Brain microvascular endothelial cell (primary cell): ENCODE data around the gene ARHGAP26.
A peak's percentile ranks its signal among the peaks of the same experiment; 100 is the strongest.

ENCODE experiments used
- DNase-seq: peaks from one replicate; pipeline ENCODE4 v3.0.0-alpha.2; 2020
- H3K27ac ChIP-seq: fragments of 250-450 bp; sonication (Bioruptor Pico); 2 replicates; pipeline ENCODE4 v1.5.1; 2020; ENCODE audit warnings: mild to moderate bottlenecking, moderate library complexity
- H3K27me3 ChIP-seq: fragments of 250-450 bp; sonication (Bioruptor Pico); replicated peaks from 2 replicates; pipeline ENCODE4 v1.5.1; 2020; ENCODE audit warnings: mild to moderate bottlenecking
- H3K36me3 ChIP-seq: fragments of 250-450 bp; sonication (Bioruptor Pico); replicated peaks from 2 replicates; pipeline ENCODE4 v1.5.1; 2020; ENCODE audit warnings: mild to moderate bottlenecking
- H3K4me3 ChIP-seq: 2 replicates; pipeline ENCODE4 v1.5.1; 2011; ENCODE audit warnings: low read depth, mild to moderate bottlenecking, control low read depth, low read length, moderate library complexity
- in situ Hi-C: cut with HindIII; loops from 2 replicates; pipeline ENCODE4 v1.10.0; 2017; ENCODE audit warnings: low sequenced_read_pairs, low pct_ligation_motif_present
- TF ChIP-seq, protein P1 (sequence below): IDR thresholded peaks from 2 replicates; pipeline ENCODE4 v1.5.1; 2011; ENCODE audit warnings: low read depth, mild to moderate bottlenecking, moderate library complexity, low read length, control low read depth, inconsistent platforms; ENCODE audit errors: missing control alignments

ARHGAP26 gene

DNA sequence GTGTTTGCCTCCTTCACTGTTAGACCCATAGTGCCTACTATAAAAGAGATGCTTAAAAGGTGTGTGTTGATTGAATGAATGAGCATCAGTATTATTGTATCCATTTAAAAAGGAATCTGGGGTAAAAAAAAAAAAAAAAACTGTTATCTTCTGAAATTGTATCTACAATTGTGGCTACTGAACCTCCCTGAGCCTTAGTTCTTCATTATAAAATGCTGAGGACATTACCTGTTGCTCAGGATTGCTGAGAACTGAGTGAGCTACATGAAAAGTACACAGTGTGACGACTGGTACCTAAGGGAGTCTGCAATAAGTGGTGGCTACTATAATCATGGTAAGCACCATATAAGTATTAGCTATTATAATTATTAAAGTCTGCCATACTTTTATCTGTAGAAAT lies 362.6 kb downstream of the ARHGAP26 start:
- H3K4me3 ChIP-seq, result no peak overlapping the region
- no peak for DNase-seq
- no peak overlapping the region for H3K27ac ChIP-seq
- H3K36me3 ChIP-seq, result no peaks in the 10 kb centered on the region
- H3K27me3 ChIP-seq, result no peaks in the 10 kb centered on the region
- in situ Hi-C loops, result no loop called here
- TF ChIP-seq, protein P1, sequence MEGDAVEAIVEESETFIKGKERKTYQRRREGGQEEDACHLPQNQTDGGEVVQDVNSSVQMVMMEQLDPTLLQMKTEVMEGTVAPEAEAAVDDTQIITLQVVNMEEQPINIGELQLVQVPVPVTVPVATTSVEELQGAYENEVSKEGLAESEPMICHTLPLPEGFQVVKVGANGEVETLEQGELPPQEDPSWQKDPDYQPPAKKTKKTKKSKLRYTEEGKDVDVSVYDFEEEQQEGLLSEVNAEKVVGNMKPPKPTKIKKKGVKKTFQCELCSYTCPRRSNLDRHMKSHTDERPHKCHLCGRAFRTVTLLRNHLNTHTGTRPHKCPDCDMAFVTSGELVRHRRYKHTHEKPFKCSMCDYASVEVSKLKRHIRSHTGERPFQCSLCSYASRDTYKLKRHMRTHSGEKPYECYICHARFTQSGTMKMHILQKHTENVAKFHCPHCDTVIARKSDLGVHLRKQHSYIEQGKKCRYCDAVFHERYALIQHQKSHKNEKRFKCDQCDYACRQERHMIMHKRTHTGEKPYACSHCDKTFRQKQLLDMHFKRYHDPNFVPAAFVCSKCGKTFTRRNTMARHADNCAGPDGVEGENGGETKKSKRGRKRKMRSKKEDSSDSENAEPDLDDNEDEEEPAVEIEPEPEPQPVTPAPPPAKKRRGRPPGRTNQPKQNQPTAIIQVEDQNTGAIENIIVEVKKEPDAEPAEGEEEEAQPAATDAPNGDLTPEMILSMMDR, result no peak

DNA sequence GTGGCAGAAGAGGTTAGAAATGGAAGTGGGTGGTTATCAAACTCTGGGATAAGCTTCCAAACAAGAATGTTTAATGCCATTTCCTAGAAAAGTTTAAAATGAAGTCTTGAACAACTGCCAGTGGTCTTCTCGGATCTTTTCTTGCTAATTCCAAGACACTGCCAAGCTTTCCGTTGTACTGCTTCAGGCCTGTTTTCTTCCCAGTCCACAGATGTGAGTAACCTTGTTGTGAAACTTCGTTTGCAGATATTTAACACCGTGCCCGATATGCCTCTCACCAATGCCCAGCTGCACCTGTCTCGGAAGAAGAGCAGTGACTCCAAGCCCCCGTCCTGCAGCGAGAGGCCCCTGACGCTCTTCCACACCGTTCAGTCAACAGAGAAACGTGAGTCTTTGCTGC lies 363.5 kb downstream of the ARHGAP26 start:
- no peaks in the 10 kb centered on the region for H3K36me3 ChIP-seq
- H3K4me3 ChIP-seq, result no peak overlapping the region
- TF ChIP-seq, protein P1, result no peak
- H3K27me3 ChIP-seq, result no peaks in the 10 kb centered on the region
- DNase-seq, result no peak
- no peak overlapping the region for H3K27ac ChIP-seq
- in situ Hi-C loops, result no loop called here

DNA sequence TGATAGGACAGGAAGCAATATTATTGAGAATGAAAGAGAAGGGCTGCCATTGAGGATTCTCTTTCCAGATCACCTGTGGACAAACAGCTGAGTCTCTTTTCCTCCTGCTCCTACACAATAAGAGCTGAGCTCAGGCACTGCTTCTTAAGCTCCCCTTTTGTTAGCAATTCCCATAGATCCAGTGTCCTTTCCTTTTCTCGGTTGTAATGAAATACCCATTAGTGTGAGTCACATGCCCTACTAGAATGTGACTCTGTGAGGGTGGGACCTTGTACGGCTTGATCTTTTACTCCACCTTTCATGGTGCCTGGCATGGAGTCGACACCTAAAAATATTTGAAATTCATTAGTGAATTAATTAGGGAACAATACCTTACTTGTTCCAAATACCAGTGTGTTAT lies 364.1 kb downstream of the ARHGAP26 start:
- H3K36me3 ChIP-seq, result no peaks in the 10 kb centered on the region
- in situ Hi-C loops, result no loop called here
- no peak for DNase-seq
- no peak overlapping the region for H3K27ac ChIP-seq
- TF ChIP-seq, protein P1, result no peak
- no peak overlapping the region for H3K4me3 ChIP-seq
- no peaks in the 10 kb centered on the region for H3K27me3 ChIP-seq

DNA sequence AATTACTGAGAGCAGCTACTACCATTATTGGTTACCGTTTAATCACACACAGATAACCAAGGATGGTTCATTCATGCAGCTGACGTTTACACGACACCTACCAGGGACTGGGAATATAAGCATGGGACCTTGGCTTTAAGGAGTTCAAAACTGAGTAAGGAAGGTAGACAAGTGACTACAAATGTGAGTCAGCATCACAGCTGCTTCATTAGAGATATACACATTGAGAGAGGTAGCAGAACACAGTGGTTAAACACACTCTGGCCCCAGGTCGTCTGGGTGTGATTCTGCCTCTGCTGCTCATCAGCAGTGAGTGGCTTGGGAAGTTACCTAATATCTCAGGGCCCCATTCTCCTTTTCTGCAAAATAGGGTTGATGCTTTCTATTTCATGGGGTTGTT lies 364.7 kb downstream of the ARHGAP26 start:
- H3K27ac ChIP-seq, result no peak overlapping the region
- no peak overlapping the region for H3K4me3 ChIP-seq
- H3K27me3 ChIP-seq, result no peaks in the 10 kb centered on the region
- TF ChIP-seq, protein P1, result no peak
- in situ Hi-C loops, result no loop called here
- DNase-seq, result no peak
- no peaks in the 10 kb centered on the region for H3K36me3 ChIP-seq

DNA sequence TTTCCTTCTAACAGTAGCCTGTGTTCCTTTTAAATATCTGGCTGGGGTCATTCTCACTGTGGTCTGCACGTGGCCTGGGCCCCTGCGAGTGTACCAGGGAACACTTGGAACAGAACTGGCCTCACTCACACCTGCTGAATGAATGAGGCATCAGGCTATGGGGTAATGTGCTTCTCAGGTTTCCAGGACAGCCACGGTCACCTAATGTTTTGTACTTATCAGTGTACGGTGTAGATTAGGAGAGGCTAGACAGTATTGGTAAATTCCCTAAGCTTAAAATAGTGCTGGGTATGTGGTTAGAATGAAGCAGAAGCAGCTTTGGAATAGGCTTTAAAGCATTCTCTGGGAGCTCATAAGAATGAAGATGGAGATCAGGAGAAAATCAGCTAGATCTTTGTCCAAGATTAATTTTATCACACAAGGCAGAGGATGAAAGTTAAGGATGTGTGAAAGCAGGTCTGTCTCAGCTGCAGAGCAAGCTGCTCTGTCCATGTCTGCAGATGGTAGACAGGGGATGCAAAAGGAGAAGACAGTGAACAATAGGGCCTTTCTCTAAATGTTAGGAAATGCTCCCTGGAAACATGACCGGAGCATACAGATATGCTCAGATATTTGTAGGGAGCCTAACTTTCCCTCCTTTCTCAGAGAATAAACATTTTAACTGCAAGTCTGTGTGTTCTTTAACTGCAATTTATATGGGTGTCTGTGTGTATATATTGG lies 365.8 kb downstream of the ARHGAP26 start:
- in situ Hi-C loops, result no loop called here
- TF ChIP-seq, protein P1, result no peak
- H3K36me3 ChIP-seq, result no peaks in the 10 kb centered on the region

DNA sequence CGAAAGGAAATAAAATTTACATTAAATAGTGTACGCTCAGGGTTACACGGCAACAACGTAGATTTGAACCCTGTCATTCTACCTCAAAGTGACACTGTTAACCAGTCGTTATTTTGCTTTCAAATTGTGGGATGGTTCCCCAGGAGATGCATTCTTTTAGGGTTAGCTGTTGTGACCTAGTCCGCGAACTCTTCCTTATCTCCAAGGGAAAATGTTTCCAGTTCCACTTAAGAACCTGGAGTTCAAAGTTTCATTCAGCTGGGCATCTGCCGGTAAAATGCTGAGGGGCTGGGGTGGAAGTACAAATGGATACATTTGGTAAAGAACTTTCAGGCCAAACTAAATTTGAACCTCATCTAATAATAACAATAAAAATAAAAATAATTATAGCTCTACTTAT lies 368.7 kb downstream of the ARHGAP26 start:
- H3K27ac ChIP-seq, result no peak overlapping the region
- no peaks in the 10 kb centered on the region for H3K36me3 ChIP-seq
- TF ChIP-seq, protein P1, result no peak

More for the DNA sequence above, 365.8 kb downstream of the ARHGAP26 start:
- Histone ChIP-seq H3K4me3 (no peak overlapping the region), H3K27ac (no peak overlapping the region), H3K27me3 (no peaks in the 10 kb centered on the region)
- peak; percentile 9 for DNase-seq

More for the DNA sequence above, 368.7 kb downstream of the ARHGAP26 start:
- in situ Hi-C loops, result no loop called here
- no peaks in the 10 kb centered on the region for H3K27me3 ChIP-seq
- DNase-seq, result peak; percentile 55
- no peak overlapping the region for H3K4me3 ChIP-seq
